CMK (cell line): ENCODE data around the gene UBE2L6.

Experiments used
- DNase-seq: peaks from one replicate; pipeline ENCODE4 v3.0.0-alpha.2; 2010; ENCODE audit warnings: low read depth

Gene UBE2L6

GRCh38 chr11:57530215-57530595, 37.3 kb downstream of the UBE2L6 start:
- DNase-seq: no peak

- no peak for DNase-seq
These were observed 38.5 kb downstream of the UBE2L6 start for GRCh38 chr11:57529012-57529411.

GRCh38 chr11:57527056-57527631, 40.3 kb downstream of the UBE2L6 start:
- DNase-seq: no peak

- DNase-seq: no peak
These were observed 44.1 kb downstream of the UBE2L6 start for GRCh38 chr11:57523419-57523818.

GRCh38 chr11:57521116-57521515, 46.4 kb downstream of the UBE2L6 start:
- DNase-seq: no peak

GRCh38 chr11:57516061-57516443, 51.4 kb downstream of the UBE2L6 start:
- DNase-seq: no peak

- no peak for DNase-seq
These were observed 52.0 kb downstream of the UBE2L6 start, which contains the start of gene SLC43A1 for GRCh38 chr11:57515332-57516060. Gene SLC43A1 (minus strand): TSS chr11:57515702. CDS start chr11:57514111, 1,591 bp downstream.

GRCh38 chr11:57514538-57515331, 52.7 kb downstream of the UBE2L6 start:
- no peak for DNase-seq

- DNase-seq: no peak
These were observed 53.4 kb downstream of the UBE2L6 start for GRCh38 chr11:57513911-57514537.

GRCh38 chr11:57513452-57513795, 54.0 kb downstream of the UBE2L6 start:
- no peak for DNase-seq

- DNase-seq: no peak
These were observed 54.6 kb downstream of the UBE2L6 start for GRCh38 chr11:57512646-57513451.

GRCh38 chr11:57511741-57512430, 55.6 kb downstream of the UBE2L6 start:
- no peak for DNase-seq

GRCh38 chr11:57508341-57509170, 58.9 kb downstream of the UBE2L6 start:
- DNase-seq: no peak

GRCh38 chr11:57506522-57506921, 61.0 kb downstream of the UBE2L6 start:
- DNase-seq: no peak

GRCh38 chr11:57504511-57504910, 63.0 kb downstream of the UBE2L6 start:
- DNase-seq: no peak

- no peak for DNase-seq
These were observed 64.6 kb downstream of the UBE2L6 start for GRCh38 chr11:57502870-57503269.

GRCh38 chr11:57502376-57502775, 65.1 kb downstream of the UBE2L6 start:
- DNase-seq: no peak

GRCh38 chr11:57501953-57502352, 65.5 kb downstream of the UBE2L6 start:
- DNase-seq: no peak
